Heart left ventricle (tissue), 16 donors: ENCODE measurements around the gene BLOC1S2. TPM values are rescaled to one million over a fixed set of nuclear protein-coding genes. Genes with fewer than 3 reads are reported as not detected.
"Not testable (repeated sequence)": the region's sequence is repeated elsewhere in the genome, so short reads cannot be mapped to it uniquely, and the experiment has no call there.

Experiments used
- ATAC-seq, 4 donors: fragments of 200-7000 bp; cut with Tn5 transposase; one replicate each; pipeline ENCODE4 v1.9.1; 2020 to 2022; ENCODE audit warnings: moderate library complexity in 4 of 4, mild to moderate bottlenecking in 3 of 4, moderate number of reproducible peaks in 1 of 4
- DNase-seq, 5 donors: peaks; one replicate each; pipeline ENCODE4 v3.0.0-alpha.2; 2020
- H3K27ac ChIP-seq, 12 donors: fragments of 200-600 bp; sonication (generic) in 4 of 12; one replicate each; pipeline versions ENCODE4 v1.5.0 to v1.8.0; 2016 to 2022; ENCODE audit warnings: mild to moderate bottlenecking in 2 of 12
- H3K27me3 ChIP-seq, 9 donors: fragments of 200-600 bp; sonication (generic) in 2 of 9; one replicate each; pipeline versions ENCODE4 v1.5.1 to v1.8.0; 2016 to 2022; ENCODE audit warnings: mild to moderate bottlenecking in 3 of 9
- H3K36me3 ChIP-seq, 9 donors: fragments of 200-600 bp; sonication (generic) in 2 of 9; one replicate each; pipeline versions ENCODE4 v1.5.0 to v1.8.0; 2018 to 2022; ENCODE audit warnings: mild to moderate bottlenecking in 2 of 9
- H3K4me1 ChIP-seq, 12 donors: fragments of 200-600 bp; sonication (generic) in 4 of 12; one replicate each; pipeline versions ENCODE4 v1.5.0 to v1.8.0; 2016 to 2022; ENCODE audit warnings: mild to moderate bottlenecking in 3 of 12
- H3K4me3 ChIP-seq, 12 donors: fragments of 200-600 bp; sonication (generic) in 4 of 12; one replicate each; pipeline versions ENCODE4 v1.5.0 to v1.8.0; 2017 to 2022; ENCODE audit warnings: mild to moderate bottlenecking in 9 of 12, moderate library complexity in 4 of 12
- H3K9me3 ChIP-seq, 12 donors: fragments of 200-600 bp; sonication (generic) in 4 of 12; one replicate each; pipeline versions ENCODE4 v1.5.0 to v1.8.0; 2016 to 2022; ENCODE audit warnings: mild to moderate bottlenecking in 1 of 12
- POLR2A ChIP-seq, 2 donors: fragments of 450-650 bp; IDR thresholded peaks; one replicate each; pipeline ENCODE4 v1.6.1; 2017; ENCODE audit warnings: antibody characterized with exemption in 2 of 2, mild to moderate bottlenecking in 2 of 2, moderate library complexity in 2 of 2
- WGBS, 4 donors: extraction: QIAGEN DNeasy Blood & Tissue Kit in 2 of 4; methylation state at CpG; one replicate each; pipeline versions ENCODE4 v1.1.5 to v1.1.7; 2013 to 2018; 5-methylcytosine and 5-hydroxymethylcytosine counted together
- intact Hi-C, 10 donors: fragments of 100-400 bp; cut with DNase I; formaldehyde crosslinking; loops; one replicate each; pipeline versions ENCODE4 v1.11.1 to v1.14.2; 2022
- polyA plus RNA-seq, 2 donors: library from polyadenylated mRNA; stranded (reverse); fragments of 200-250 nt; gene quantifications; one replicate each; pipeline ENCODE4 v1.2.3, GENCODE V29; 2013
- total RNA-seq, 9 donors: library from RNA; depleted of rRNA in 2 of 9; stranded (reverse); fragments of >200 nt in 2 of 9; fragmentation: NEBNext Ultra II Directional in 3 of 9; extraction: Animal tissue kit (Norgen Biotek cat#: 25700) in 3 of 9; gene quantifications; one replicate each; pipeline versions ENCODE4 v1.1.0 to v1.2.4, GENCODE V29; 2016 to 2023
- TF ChIP-seq, protein P1 (sequence below), 12 donors: fragments of 200-600 bp; sonication (generic) in 4 of 12; IDR thresholded peaks; one replicate each; pipeline versions ENCODE4 v1.5.0 to v1.8.0; 2018 to 2022; ENCODE audit warnings: antibody characterized with exemption in 12 of 12, mild to moderate bottlenecking in 5 of 12
- donor health status: ischemic (EF 13 %, LVEDD 7.1; RV severe dilation, severe dysfunction).
- donor health status: healthy with polysubstance abuse.
- donor health status: DM: no; HTN: yes; CAD: no.
- donor health status: DM: no; HTN: no; CAD: no.
- donor health status: ischemic (EF 25% LVEDD 6.9; RV normal size, moderate dysfunction).
- donor health status: ischemic (EF 25% LVEDD 5.7; RV mildly dilated, moderate dysfunction).
- donor health status: healthy.
- donor health status: DM: yes; HTN: yes; CAD: no.
- donor health status: ischemic (EF 35%, LVEDD 5.7; RV mildly dilated, moderate dysfunction).
- donor health status: nonischemic (EF 11% LVEDD 7.7; RV severe dilation, severe dysfunction).
- donor health status: DM: yes; HTN: yes; CAD: no.
- donor health status: PGD.
- donor health status: ischemic (EF 29% LVEDD 5.4; RV normal size, mild dysfunction).
- donor health status: nonischemic (EF 23%, LVEDD 6.1; RV moderate dilation, normal function).

BLOC1S2 gene
- total and polyA plus RNA-seq, 11 donors = 14.6 to 43.8 (median 21.3) TPM

DNA sequence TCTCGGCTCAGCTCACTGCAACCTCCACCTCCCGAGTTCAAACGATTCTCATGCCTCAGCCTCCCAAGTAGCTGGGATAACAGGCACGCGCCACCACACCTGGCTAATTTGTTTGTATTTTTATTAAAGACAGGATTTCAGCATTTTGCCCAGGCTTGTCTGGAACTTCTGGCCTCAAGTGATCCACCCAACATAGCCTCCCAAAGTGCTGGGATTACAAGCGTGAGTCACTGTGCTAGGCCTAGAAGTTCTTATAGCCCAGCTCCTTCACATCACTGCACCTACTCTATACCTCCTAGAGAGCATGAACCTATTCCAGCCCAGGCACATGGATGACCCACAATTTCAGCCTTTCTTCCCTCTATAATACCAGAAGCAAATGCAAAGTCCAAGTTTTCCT, 1.3 kb upstream of the BLOC1S2 start:
- no peak for DNase-seq
- no peak for TF ChIP-seq POLR2A (IDR thresholded peaks at IDR 0.05)
- TF ChIP-seq, protein P1, sequence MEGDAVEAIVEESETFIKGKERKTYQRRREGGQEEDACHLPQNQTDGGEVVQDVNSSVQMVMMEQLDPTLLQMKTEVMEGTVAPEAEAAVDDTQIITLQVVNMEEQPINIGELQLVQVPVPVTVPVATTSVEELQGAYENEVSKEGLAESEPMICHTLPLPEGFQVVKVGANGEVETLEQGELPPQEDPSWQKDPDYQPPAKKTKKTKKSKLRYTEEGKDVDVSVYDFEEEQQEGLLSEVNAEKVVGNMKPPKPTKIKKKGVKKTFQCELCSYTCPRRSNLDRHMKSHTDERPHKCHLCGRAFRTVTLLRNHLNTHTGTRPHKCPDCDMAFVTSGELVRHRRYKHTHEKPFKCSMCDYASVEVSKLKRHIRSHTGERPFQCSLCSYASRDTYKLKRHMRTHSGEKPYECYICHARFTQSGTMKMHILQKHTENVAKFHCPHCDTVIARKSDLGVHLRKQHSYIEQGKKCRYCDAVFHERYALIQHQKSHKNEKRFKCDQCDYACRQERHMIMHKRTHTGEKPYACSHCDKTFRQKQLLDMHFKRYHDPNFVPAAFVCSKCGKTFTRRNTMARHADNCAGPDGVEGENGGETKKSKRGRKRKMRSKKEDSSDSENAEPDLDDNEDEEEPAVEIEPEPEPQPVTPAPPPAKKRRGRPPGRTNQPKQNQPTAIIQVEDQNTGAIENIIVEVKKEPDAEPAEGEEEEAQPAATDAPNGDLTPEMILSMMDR (IDR thresholded peaks at IDR 0.05) = no peak
- H3K4me1 ChIP-seq = peaks cover 2 to 57% (median 25%) of the 10 kb centered on the region in 12 donors
- H3K4me3 ChIP-seq = no peak overlapping the region
- intact Hi-C loops = no loop called here
- ATAC-seq = no peak
- peak overlapping the region in 1 of 12 donors; percentile 92 for H3K27ac ChIP-seq
- H3K36me3 ChIP-seq = peaks cover 0 to 21% (median 6%) of the 10 kb centered on the region in 9 donors
- H3K27me3 ChIP-seq = no peaks in the 10 kb centered on the region
- H3K9me3 ChIP-seq = no peaks in the 10 kb centered on the region
- WGBS, 4 donors = 97 to 99% (median 97%) methylated on average over 6 of the region's 6 CpGs

- 87 to 90% (median 88%) methylated on average over 12 of the region's 12 CpGs for WGBS, 4 donors
Measured at GRCh38 chr10:100285326-100285725, 1.2 kb downstream of the BLOC1S2 start.

DNA sequence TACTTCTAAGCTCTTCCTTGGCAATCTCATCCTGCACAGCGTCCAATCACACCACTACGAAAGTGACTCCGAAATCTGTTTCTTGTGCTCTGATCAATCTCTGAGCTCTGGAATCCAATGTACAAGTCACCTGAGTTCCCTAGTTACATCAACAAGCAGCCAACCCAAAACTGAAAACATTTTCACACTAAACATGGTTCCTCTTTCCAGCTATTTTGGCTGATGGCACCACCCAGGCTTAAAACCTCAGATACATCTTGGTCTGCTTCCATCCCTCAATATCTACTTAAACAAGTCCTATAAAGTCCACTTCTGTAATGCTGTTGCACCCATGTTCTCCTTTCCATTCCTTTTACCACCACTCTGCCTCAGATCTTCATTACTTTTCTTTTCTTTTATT, 3.6 kb downstream of the BLOC1S2 start:
- Histone ChIP-seq H3K36me3 (peaks cover 0 to 59% (median 40%) of the 10 kb centered on the region in 9 donors), H3K27ac (no peak overlapping the region), H3K4me1 (peaks cover 2 to 51% (median 28%) of the 10 kb centered on the region in 12 donors), H3K9me3 (no peaks in the 10 kb centered on the region), H3K27me3 (no peaks in the 10 kb centered on the region), H3K4me3 (no peak overlapping the region)
- TF ChIP-seq POLR2A (IDR thresholded peaks at IDR 0.05) = no peak
- TF ChIP-seq, protein P1 (IDR thresholded peaks at IDR 0.05) = no peak
- intact Hi-C loops = no loop called here
- 94 to 99% (median 96%) methylated on average over 3 of the region's 3 CpGs for WGBS, 4 donors
- no peak for DNase-seq
- no peak for ATAC-seq

More at GRCh38 chr10:100285326-100285725, 1.2 kb downstream of the BLOC1S2 start:
- H3K4me1 ChIP-seq = peaks cover 2 to 51% (median 28%) of the 10 kb centered on the region in 12 donors
- H3K27me3 ChIP-seq, ATAC-seq, H3K9me3 ChIP-seq, DNase-seq: not testable (repeated sequence)
- peak overlapping the region in 10 of 12 donors; percentile 72 to 95 (median 88) for H3K4me3 ChIP-seq
- H3K36me3 ChIP-seq = peaks cover 0 to 42% (median 22%) of the 10 kb centered on the region in 9 donors
- peak overlapping the region in 10 of 12 donors; percentile 88 to 97 (median 92) for H3K27ac ChIP-seq
- intact Hi-C loops = loop anchor here in 1 of 10 donors (2.0 kb wide), 1 partner anchor 19 kb away; the partner anchor contains the start of gene CWF19L1

DNA sequence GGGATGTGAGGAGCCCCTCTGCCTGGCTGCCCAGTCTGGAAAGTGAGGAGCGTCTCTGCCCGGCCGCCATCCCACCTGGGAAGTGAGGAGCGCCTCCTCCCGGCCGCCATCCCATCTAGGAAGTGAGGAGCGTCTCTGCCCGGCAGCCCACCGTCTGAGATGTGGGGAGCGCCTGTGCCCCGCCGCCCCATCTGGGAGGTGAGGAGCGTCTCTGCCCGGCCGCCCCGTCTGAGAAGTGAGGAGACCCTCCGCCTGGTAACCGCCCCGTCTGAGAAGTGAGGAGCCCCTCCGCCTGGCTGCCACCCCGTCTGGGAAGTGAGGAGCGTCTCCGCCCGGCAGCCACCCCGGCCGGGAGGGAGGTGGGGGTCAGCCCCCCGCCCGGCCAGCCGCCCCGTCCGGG, 9.5 kb downstream of the BLOC1S2 start:
- H3K27ac ChIP-seq, H3K4me3 ChIP-seq, intact Hi-C loops, ATAC-seq, H3K4me1 ChIP-seq, DNase-seq, H3K9me3 ChIP-seq, H3K27me3 ChIP-seq: not testable (repeated sequence)
- 90 to 95% (median 90%) methylated on average over 17 to 21 of the region's 31 CpGs; no CpG with 5 or more reads in 1 of the 4 donors for WGBS, 4 donors
- peaks cover 0 to 63% (median 51%) of the 10 kb centered on the region in 9 donors for H3K36me3 ChIP-seq

DNA sequence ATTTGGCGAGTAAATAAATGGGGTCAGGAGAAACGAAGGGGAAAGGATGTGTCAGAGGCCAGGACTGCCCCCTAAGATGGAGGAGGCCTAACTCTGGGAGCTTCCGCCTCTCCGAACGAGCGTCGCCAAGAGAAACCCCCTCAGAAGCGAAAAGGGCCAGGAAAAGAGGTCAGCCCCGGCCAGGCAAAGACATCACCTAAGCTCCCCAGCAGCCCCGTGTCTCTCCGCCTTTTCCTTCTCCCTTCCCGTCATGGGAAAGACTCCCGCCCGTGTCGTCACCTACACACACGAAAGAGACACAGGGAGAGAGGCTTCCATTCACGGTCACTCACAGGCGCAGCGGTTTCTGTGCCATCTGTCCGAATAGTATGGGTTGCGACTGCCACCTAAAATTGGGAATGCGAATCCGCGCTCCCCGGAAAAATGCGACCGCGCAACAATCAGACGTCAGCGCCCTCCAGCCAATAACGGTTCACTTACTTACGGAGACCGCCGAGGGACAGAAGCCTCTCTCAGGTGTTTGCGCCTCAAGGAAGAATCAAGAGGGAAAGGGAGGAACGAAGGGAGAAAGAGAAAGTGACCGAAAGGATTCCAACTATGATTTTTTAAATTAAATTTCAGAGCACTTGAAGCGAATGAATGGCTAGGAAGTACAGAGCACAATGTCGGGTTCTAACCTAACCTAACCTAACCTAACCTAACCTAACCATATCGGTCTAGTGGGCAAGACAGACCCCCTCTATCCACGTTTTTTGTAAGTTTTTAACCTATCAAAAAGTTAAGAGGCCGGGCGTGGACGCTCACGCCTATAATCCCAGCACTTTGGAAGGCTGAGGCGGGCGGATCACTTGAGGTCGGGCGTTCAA, 19.0 kb downstream of the BLOC1S2 start, which contains the start of gene CWF19L1:
TSS of gene CWF19L1 (minus strand) at position 400 of the 866 bp plus-strand sequence. CDS start at position 355, 45 bp downstream.
- ATAC-seq (peak; percentile 90 to 98 (median 96)), DNase-seq (peak; percentile 87 to 91 (median 90))
- peak within 1 kb of the TSS; percentile 66 to 99 (median 90) for H3K4me3 ChIP-seq
- H3K27me3 ChIP-seq = no peaks in the 10 kb centered on the region
- H3K36me3 ChIP-seq = peaks cover 0 to 5% (median 0%) of the 10 kb centered on the region in 9 donors
- intact Hi-C loops = loop anchor here in 3 of 10 donors (1.0 to 5.0 kb wide), 3 partner anchors 17 to 80 kb away; partner anchors contain the start of genes BLOC1S2 (in 1 of the 3) and ERLIN1 (in 1 of the 3)
- no peaks in the 10 kb centered on the region for H3K9me3 ChIP-seq
- H3K4me1 ChIP-seq = peaks cover 3 to 28% (median 14%) of the 10 kb centered on the region in 12 donors
- TF ChIP-seq, protein P1 (IDR thresholded peaks at IDR 0.05) = no peak
- TF ChIP-seq POLR2A (IDR thresholded peaks at IDR 0.05) = peak in 1 of 2 donors; percentile 51
- peak within 1 kb of the TSS; percentile 2 to 83 (median 74) for H3K27ac ChIP-seq
- 2 to 5% (median 3%) methylated on average over 49 of the region's 49 CpGs for WGBS, 4 donors
